HepG2 (cell line): Measurements from ENCODE around the gene ATP9A. TPM values are rescaled to one million over a fixed set of nuclear protein-coding genes. Genes with fewer than 3 reads are reported as not detected.

Source experiments
- ATAC-seq: fragments of 200-7000 bp; cut with Tn5 transposase; 3 replicates; pipeline ENCODE4 v1.9.1; 2020; ENCODE audit warnings: mild to moderate bottlenecking, moderate library complexity
- BruUV-seq: library from RNA; stranded (reverse); fragments of 400-500 nt; replicated peaks from 2 replicates; lab custom pipeline; 2021; lab: Mats Ljungman, UMichigan
- CTCF ChIA-PET: fragments of 300-600 bp; formaldehyde crosslinking; extraction: SDS; loops from one replicate; lab custom pipeline; 2021; ENCODE audit warnings: low total read pairs, inconsistent platforms, low intra/inter-chr PET ratio; lab: Yijun Ruan, JAX
- POLR2A ChIA-PET: fragments of 350-600 bp; sonication (Branson Sonifier 250); formaldehyde crosslinking; loops from one replicate; lab custom pipeline; 2020; ENCODE audit warnings: antibody characterized with exemption, inconsistent platforms; lab: Yijun Ruan, JAX
- DNase-seq: peaks from one replicate; pipeline ENCODE4 v3.0.0-alpha.2; 2015; ENCODE audit warnings: low spot score
- FAIRE-seq: peaks from 3 replicates; lab custom pipeline; 2011; peaks lifted over from hg19 to GRCh38; lab: Jason Lieb, UNC
- H2AFZ ChIP-seq: one replicate; pipeline ENCODE4 v1.6.1; 2011; ENCODE audit warnings: low read length, inconsistent platforms
- H3K27ac ChIP-seq: fragments of 300-600 bp; 3 replicates; pipeline ENCODE4 v1.8.0; 2011; ENCODE audit warnings: mixed run types, mild to moderate bottlenecking, mixed read lengths, low read length, inconsistent platforms; ENCODE audit not compliant: insufficient read depth; ENCODE audit errors: extremely low read length
- H3K27me3 ChIP-seq, 2 experiments: fragments of 200-600 bp in 1 of 2; 2 replicates in 1 of 2; 3 replicates in 1 of 2; pipeline versions ENCODE4 v1.6.0 to v1.8.0; 2011; ENCODE audit warnings: low read length in 2 of 2, mild to moderate bottlenecking in 2 of 2, moderate library complexity in 2 of 2, inconsistent platforms in 1 of 2; ENCODE audit not compliant: insufficient read depth in 2 of 2, control insufficient read depth in 1 of 2
- H3K36me3 ChIP-seq, 2 experiments: fragments of 200-600 bp in 1 of 2; replicated peaks in 1 of 2; 2 replicates in 1 of 2; 3 replicates in 1 of 2; pipeline versions ENCODE4 v1.5.1 to v1.8.0; 2011; ENCODE audit warnings: low read length in 2 of 2, inconsistent platforms in 1 of 2; ENCODE audit not compliant: insufficient read depth in 2 of 2, control insufficient read depth in 1 of 2
- H3K4me1 ChIP-seq: 2 replicates; pipeline ENCODE4 v1.5.1; 2012; ENCODE audit warnings: low read length, inconsistent platforms; ENCODE audit not compliant: insufficient read depth
- H3K4me2 ChIP-seq: 2 replicates; pipeline ENCODE4 v1.6.0; 2011; ENCODE audit warnings: low read depth, low read length, inconsistent platforms
- H3K4me3 ChIP-seq, 3 experiments: fragments of 200-600 bp in 1 of 3; sonication (generic), shearing (Covaris generic) in 1 of 3; replicated peaks in 1 of 3; 2 replicates each; pipeline ENCODE4 v1.5.1; 2011 to 2016; ENCODE audit warnings: low read length in 3 of 3, inconsistent platforms in 2 of 3, low read depth in 2 of 3, mild to moderate bottlenecking in 2 of 3, control low read depth in 1 of 3, mixed read lengths in 1 of 3; ENCODE audit not compliant: insufficient read depth in 1 of 3
- H3K79me2 ChIP-seq: one replicate; pipeline ENCODE4 v1.6.1; 2011; ENCODE audit warnings: low read length, inconsistent platforms; ENCODE audit not compliant: insufficient read depth
- H3K9ac ChIP-seq: 2 replicates; pipeline ENCODE4 v1.6.0; 2011; ENCODE audit warnings: mild to moderate bottlenecking, low read depth, low read length, inconsistent platforms; ENCODE audit not compliant: insufficient read depth
- H3K9me3 ChIP-seq: 2 replicates; pipeline ENCODE4 v1.5.1; 2012; ENCODE audit warnings: mild to moderate bottlenecking, low read length
- H4K20me1 ChIP-seq: 2 replicates; pipeline ENCODE4 v1.6.0; 2011; ENCODE audit warnings: inconsistent platforms, mild to moderate bottlenecking, low read length, moderate library complexity; ENCODE audit not compliant: insufficient read depth
- ETV5 ChIP-seq: IDR thresholded peaks from 2 replicates; pipeline ENCODE4 v1.6.1; 2018; ENCODE audit warnings: missing biosample characterization, missing genetic modification reagents, inconsistent platforms, borderline replicate concordance
- SCMH1 ChIP-seq: sonication (generic); formaldehyde crosslinking; IDR thresholded peaks from 2 replicates; pipeline ENCODE4 v1.9.0; 2021; ENCODE audit warnings: missing genetic modification reagents, mild to moderate bottlenecking, borderline replicate concordance
- STAG1 ChIP-seq: sonication (generic); formaldehyde crosslinking; IDR thresholded peaks from 2 replicates; pipeline ENCODE4 v1.4.0; 2020; ENCODE audit warnings: missing genetic modification reagents
- ZFP36L2 ChIP-seq: sonication (generic); formaldehyde crosslinking; IDR thresholded peaks from 2 replicates; pipeline ENCODE4 v1.4.0; 2020; ENCODE audit warnings: missing genetic modification reagents
- ZNF550 ChIP-seq: sonication (generic); formaldehyde crosslinking; IDR thresholded peaks from 2 replicates; pipeline ENCODE4 v1.4.0; 2020; ENCODE audit warnings: mild to moderate bottlenecking, missing genetic modification reagents, borderline replicate concordance
- WGBS: methylation state at CpG from one replicate; pipeline ENCODE4 v1.1.6; 2017; ENCODE audit warnings: low lambda C conversion rate; 5-methylcytosine and 5-hydroxymethylcytosine counted together
- in situ Hi-C: cut with HindIII; loops from 2 replicates; pipeline ENCODE4 v1.10.0; 2017; ENCODE audit warnings: low pct_unique_long_range_greater_than_20kb; ENCODE audit not compliant: extremely low pct_ligation_motif_present
- intact Hi-C: fragments of 100-400 bp; cut with micrococcal nuclease; formaldehyde crosslinking; loops from one replicate; pipeline ENCODE4 v1.10.0; 2022; ENCODE audit not compliant: unreplicated experiment
- polyA plus RNA-seq, 8 experiments: library from polyadenylated mRNA; depleted of rRNA in 3 of 8; stranded (reverse) in 7 of 8; unstranded in 1 of 8; fragments of >200 nt; fragmentation: Illumina TruSeq in 4 of 8; extraction: Trizol in 4 of 8; gene quantifications; 2 replicates each; pipeline versions ENCODE4 v1.2.1 to v1.2.3, GENCODE V29; 2011 to 2016; ENCODE audit warnings: low read depth in 4 of 8, missing spikeins in 1 of 8, mixed read lengths in 1 of 8; ENCODE audit not compliant: insufficient read depth in 1 of 8
- total RNA-seq, 5 experiments: library from RNA; depleted of rRNA; stranded (reverse); fragments of >200 nt; fragmentation: Illumina TruSeq; extraction: Trizol; gene quantifications; 2 replicates each; pipeline ENCODE4 v1.2.3, GENCODE V29; 2016; ENCODE audit warnings: low read depth in 1 of 5
- TF ChIP-seq, protein P1 (sequence below): sonication (generic); formaldehyde crosslinking; IDR thresholded peaks from 2 replicates; pipeline ENCODE4 v1.5.0; 2020; ENCODE audit warnings: mild to moderate bottlenecking, missing genetic modification reagents
- TF ChIP-seq, protein P2 (sequence below): sonication (generic); formaldehyde crosslinking; IDR thresholded peaks from 2 replicates; pipeline ENCODE4 v1.5.0; 2020; ENCODE audit warnings: mild to moderate bottlenecking, low read depth, missing genetic modification reagents, borderline replicate concordance
- TF ChIP-seq, protein P3 (sequence below): IDR thresholded peaks from 2 replicates; pipeline ENCODE4 v1.6.1; 2016; ENCODE audit warnings: low read depth, control low read depth
- TF ChIP-seq, protein P4 (sequence below): sonication (generic); formaldehyde crosslinking; IDR thresholded peaks from 2 replicates; pipeline ENCODE4 v1.4.0; 2020; ENCODE audit warnings: mild to moderate bottlenecking, missing genetic modification reagents
- TF ChIP-seq, protein P5 (sequence below): sonication (generic); formaldehyde crosslinking; IDR thresholded peaks from 2 replicates; pipeline ENCODE4 v1.8.1; 2023; ENCODE audit warnings: mild to moderate bottlenecking, inconsistent platforms, moderate library complexity, missing genetic modification reagents, borderline replicate concordance

The ATP9A gene
- total and polyA plus RNA-seq, 2 of the 13 experiments (the other 11 are each of a cell fraction or from before 2014, with no cell fraction given), result 11.8 to 18.5 TPM

DNA sequence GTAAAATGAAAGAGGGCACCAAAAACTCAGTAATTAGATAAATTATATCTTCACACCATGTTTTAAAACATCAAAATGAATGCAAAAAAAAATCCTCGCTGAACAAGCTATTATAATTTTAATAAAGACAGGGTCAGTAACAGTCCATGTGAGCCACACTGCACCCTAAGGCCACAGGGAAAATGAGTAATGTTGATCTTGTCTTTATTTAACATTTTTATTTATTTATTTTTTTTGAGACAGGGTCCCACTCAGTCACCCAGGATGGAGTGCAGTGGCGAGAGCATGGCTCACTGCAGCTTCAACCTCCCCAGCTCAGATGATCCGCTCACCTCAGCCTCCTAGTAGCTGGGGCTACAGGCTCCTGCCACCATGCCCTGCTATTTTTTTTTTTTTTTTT, 217.0 kb downstream of the ATP9A start:
- CTCF ChIA-PET, result no interaction called here
- H3K4me2 ChIP-seq, result no peak overlapping the region
- intact Hi-C loops, result no loop called here
- no peak for TF ChIP-seq ETV5 (CRISPR knock-in tag)
- TF ChIP-seq, protein P1, sequence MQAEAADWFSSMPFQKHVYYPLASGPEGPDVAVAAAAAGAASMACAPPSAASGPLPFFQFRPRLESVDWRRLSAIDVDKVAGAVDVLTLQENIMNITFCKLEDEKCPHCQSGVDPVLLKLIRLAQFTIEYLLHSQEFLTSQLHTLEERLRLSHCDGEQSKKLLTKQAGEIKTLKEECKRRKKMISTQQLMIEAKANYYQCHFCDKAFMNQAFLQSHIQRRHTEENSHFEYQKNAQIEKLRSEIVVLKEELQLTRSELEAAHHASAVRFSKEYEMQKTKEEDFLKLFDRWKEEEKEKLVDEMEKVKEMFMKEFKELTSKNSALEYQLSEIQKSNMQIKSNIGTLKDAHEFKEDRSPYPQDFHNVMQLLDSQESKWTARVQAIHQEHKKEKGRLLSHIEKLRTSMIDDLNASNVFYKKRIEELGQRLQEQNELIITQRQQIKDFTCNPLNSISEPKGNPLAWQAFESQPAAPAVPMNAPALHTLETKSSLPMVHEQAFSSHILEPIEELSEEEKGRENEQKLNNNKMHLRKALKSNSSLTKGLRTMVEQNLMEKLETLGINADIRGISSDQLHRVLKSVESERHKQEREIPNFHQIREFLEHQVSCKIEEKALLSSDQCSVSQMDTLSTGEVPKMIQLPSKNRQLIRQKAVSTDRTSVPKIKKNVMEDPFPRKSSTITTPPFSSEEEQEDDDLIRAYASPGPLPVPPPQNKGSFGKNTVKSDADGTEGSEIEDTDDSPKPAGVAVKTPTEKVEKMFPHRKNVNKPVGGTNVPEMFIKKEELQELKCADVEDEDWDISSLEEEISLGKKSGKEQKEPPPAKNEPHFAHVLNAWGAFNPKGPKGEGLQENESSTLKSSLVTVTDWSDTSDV (CRISPR knock-in tag), result no peak
- TF ChIP-seq, protein P2, sequence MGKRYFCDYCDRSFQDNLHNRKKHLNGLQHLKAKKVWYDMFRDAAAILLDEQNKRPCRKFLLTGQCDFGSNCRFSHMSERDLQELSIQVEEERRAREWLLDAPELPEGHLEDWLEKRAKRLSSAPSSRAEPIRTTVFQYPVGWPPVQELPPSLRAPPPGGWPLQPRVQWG, result no peak
- TF ChIP-seq, protein P3, sequence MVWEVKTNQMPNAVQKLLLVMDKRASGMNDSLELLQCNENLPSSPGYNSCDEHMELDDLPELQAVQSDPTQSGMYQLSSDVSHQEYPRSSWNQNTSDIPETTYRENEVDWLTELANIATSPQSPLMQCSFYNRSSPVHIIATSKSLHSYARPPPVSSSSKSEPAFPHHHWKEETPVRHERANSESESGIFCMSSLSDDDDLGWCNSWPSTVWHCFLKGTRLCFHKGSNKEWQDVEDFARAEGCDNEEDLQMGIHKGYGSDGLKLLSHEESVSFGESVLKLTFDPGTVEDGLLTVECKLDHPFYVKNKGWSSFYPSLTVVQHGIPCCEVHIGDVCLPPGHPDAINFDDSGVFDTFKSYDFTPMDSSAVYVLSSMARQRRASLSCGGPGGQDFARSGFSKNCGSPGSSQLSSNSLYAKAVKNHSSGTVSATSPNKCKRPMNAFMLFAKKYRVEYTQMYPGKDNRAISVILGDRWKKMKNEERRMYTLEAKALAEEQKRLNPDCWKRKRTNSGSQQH (CRISPR knock-in tag), result no peak
- no peak for TF ChIP-seq ZFP36L2 (CRISPR knock-in tag)
- no peak for TF ChIP-seq ZNF550 (CRISPR knock-in tag)
- TF ChIP-seq, protein P4, sequence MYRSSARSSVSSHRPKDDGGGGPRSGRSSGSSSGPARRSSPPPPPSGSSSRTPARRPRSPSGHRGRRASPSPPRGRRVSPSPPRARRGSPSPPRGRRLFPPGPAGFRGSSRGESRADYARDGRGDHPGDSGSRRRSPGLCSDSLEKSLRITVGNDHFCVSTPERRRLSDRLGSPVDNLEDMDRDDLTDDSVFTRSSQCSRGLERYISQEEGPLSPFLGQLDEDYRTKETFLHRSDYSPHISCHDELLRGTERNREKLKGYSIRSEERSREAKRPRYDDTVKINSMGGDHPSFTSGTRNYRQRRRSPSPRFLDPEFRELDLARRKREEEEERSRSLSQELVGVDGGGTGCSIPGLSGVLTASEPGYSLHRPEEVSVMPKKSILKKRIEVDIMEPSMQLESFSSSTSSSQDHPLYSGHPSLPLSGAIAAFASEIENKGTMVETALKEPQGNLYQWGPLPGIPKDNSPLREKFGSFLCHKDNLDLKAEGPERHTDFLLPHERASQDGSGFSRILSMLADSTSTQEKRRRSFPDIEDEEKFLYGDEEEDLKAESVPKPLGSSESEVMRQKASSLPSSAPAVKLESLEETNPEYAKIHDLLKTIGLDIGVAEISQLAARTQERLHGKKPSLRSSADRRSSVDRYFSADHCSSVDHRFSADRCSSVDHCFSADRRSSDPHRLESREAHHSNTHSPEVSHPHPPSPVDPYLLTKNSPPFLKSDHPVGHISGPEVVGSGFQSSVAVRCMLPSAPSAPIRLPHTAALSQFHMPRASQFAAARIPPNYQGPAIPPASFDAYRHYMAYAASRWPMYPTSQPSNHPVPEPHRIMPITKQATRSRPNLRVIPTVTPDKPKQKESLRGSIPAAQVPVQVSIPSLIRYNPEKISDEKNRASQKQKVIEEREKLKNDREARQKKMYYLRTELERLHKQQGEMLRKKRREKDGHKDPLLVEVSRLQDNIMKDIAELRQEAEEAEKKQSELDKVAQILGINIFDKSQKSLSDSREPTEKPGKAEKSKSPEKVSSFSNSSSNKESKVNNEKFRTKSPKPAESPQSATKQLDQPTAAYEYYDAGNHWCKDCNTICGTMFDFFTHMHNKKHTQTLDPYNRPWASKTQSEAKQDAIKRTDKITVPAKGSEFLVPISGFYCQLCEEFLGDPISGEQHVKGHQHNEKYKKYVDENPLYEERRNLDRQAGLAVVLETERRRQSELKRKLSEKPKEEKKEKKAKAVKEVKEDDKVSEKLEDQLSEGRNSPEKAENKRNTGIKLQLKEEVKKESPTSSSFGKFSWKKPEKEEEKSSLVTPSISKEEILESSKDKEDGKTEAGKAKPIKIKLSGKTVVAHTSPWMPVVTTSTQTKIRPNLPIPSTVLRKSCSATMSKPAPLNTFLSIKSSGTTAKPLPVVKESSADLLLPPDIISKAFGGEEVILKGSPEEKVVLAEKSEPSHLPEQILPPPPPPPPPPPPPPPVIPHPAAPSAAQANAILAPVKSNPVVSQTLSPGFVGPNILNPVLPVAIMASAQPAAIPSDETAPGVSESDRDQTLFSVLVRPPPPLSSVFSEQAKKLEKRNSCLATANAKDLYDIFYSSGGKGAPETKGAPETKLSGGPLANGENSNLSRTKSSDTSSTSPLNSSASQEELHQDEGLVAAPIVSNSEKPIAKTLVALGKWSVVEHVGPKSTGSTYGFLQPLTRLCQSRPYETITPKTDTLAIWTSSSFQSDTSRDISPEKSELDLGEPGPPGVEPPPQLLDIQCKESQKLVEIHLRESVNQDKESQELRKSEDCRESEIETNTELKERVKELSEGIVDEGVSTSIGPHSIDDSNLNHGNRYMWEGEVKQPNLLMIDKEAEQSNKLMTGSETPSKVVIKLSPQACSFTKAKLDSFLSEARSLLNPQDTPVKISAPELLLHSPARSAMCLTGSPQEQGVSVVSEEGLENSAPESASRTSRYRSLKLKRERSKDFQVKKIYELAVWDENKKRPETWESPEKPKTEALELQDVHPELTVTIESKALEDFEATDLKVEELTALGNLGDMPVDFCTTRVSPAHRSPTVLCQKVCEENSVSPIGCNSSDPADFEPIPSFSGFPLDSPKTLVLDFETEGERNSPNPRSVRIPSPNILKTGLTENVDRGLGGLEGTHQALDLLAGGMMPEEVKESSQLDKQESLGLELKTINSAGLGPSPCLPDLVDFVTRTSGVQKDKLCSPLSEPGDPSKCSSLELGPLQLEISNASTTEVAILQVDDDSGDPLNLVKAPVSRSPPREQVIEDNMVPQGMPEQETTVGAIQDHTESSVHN (CRISPR knock-in tag), result no peak
- no peak for TF ChIP-seq SCMH1 (CRISPR knock-in tag)
- TF ChIP-seq STAG1, result no peak
- TF ChIP-seq, protein P5, sequence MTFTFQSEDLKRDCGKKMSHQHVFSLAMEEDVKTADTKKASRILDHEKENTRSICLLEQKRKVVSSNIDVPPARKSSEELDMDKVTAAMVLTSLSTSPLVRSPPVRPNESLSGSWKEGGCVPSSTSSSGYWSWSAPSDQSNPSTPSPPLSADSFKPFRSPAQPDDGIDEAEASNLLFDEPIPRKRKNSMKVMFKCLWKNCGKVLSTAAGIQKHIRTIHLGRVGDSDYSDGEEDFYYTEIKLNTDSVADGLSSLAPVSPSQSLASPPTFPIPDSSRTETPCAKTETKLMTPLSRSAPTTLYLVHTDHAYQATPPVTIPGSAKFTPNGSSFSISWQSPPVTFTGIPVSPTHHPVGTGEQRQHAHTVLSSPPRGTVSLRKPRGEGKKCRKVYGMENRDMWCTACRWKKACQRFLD (CRISPR knock-in tag), result no peak

More for the DNA sequence above, 217.0 kb downstream of the ATP9A start:
- Histone ChIP-seq H3K36me3 (no peaks in the 10 kb centered on the region), H3K27me3 (peaks cover 6 to 43% of the 10 kb centered on the region in 2 experiments), H3K9me3 (no peaks in the 10 kb centered on the region), H3K4me1 (no peaks in the 10 kb centered on the region), H2AFZ (no peak overlapping the region), H3K79me2 (no peaks in the 10 kb centered on the region), H3K4me3 (no peak overlapping the region), H4K20me1 (no peaks in the 10 kb centered on the region), H3K27ac (no peak overlapping the region), H3K9ac (no peak overlapping the region)
- no peak for DNase-seq
- 66% methylated on average over 3 of the region's 3 CpGs for WGBS
- no TSS peak for BruUV-seq
- in situ Hi-C loops, result no loop called here
- FAIRE-seq, result no peak
- ATAC-seq, result no peak
- POLR2A ChIA-PET, result interaction anchor here (1.5 kb wide), 1 partner anchor 9 kb away, joined by 3 read pairs; the partner anchor contains the start of gene NFATC2
